ENCODE measurements around the gene CHSY1.
A peak's percentile ranks its signal among the peaks of the same experiment; 100 is the strongest.

The CHSY1 gene

DNA sequence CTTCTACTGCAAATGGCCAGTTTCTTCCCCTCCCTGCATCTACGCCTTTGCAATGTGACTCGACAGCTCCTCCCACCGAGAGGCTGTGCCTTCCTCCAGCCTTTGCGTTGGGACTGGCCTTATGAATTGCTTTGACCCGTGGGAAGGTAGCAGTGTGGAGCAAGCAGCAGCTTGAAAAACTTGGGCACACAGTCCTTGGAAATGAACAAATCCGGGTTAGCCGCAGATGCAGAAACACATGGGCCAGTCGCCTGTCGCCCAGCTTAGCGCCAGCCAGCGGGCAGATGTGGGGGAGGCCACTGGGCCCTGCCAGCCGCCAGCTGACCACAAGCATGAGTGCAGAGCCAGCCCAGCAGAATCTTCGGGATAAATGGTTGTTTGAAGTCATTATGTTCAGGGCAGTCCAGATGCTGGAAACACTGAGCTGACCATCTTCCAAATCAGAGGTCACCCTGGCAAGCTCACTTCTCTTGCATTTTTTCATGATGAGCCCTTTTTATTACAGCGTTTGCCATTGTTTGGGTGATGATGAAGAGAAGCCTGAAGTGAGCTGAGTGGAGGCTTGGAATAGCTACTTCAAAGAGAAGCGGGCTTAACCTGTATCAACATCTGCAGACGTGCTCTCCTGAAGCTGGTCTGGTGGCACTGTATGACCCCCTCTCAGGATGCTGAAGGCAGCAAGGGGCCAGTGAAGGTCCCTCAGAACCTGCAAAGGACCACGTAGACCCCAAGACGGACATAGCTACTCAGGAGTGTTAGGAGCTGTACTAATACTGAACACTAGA, 15.7 kb upstream of the CHSY1 start:
- no peak for DNase-seq (ENCODE audit: low read depth)

DNA sequence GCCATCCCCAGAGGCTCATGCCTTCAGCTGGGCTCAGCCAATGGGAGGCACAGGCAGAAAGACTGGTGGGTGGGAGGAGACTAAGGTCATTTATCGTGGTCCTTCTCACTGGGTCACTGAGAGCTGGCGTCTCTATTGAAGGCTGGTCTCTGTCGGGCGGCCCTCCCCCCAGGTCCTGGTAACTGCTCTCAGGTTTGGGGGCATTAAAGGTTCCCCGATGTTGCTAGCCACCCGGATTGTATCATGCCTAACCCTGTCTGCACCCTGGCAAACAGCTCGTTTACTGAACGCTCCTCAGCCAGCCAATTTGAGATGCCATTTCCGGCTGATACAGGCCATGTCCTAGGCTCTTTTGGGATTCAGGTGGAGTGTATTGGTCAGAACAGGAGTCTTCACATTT, 14.9 kb upstream of the CHSY1 start:
- DNase-seq (ENCODE audit: low read depth) = no peak

DNA sequence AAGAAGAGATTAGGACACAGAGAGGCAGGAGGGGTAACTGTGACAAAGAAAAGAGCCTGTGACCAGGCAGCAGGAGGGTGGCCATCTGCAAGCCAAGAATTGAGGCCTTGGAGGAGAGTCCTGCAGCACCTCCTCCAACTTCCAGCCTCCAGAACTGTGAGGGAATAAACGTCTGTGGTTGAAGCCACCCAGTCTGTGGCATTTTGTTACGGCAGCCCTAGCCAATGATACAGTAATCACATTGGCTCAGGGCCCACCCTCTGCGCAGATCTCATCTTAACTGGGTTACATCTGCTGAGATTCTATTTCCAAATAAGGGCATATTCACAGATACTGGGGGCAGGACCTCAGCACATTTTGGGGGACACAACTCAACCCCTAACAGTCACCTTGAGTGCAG, 14.2 kb upstream of the CHSY1 start:
- no peak for DNase-seq (ENCODE audit: low read depth)

DNA sequence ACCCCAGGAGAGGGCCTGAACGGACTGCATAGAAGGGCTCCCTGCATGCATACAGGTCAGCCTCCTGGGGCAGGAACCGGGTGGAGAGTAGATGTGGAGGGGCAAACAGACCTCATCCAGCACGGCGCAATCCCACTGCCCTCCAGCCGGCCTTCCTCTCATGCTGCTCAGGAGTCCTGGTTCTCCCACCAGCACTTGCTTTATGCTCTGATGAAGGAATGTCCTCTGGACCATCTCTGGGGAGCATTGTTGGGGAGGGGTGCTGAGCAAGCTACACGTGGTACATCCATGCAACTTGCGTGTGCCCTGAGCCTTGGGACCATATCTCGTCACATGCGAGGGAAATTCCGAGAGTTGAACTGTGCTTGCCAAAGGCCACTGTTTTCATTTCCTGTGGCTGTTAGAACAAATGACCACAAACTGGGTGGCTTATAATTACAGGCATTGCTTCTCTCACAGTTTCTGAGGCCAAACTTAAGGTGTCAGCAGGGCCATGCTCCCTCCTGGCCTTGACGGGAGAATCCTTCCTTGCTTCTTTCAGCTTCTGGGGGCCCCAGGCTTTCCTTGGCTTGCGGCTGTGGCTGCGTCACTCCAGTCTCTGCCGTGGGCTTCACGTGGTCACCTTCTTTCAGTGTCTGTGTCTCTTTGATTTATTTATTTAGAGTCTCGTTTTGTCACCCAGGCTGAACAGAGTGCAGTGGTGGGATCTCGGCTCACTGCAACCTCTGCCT, 13.2 kb upstream of the CHSY1 start:
- no peak for DNase-seq (ENCODE audit: low read depth)

DNA sequence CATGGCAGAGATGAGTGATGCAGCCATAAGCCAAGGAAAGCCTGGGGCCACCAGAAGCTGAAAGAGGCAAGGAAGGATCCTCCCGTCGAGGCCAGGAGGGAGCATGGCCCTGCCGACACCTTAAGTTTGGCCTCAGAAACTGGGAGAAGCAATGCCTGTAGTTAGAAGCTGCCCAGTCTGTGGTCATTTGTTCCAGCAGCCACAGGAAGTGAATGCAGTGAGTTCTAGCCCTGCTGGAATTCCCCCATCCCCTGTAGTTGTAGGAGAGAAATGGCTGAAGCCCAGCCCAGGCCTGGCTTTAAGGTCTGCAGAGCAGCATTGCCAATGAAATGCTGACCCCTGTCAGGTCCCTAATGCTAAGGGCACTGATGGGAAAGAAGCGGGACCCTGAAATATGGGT, 12.2 kb upstream of the CHSY1 start:
- no peak for DNase-seq (ENCODE audit: low read depth)

DNA sequence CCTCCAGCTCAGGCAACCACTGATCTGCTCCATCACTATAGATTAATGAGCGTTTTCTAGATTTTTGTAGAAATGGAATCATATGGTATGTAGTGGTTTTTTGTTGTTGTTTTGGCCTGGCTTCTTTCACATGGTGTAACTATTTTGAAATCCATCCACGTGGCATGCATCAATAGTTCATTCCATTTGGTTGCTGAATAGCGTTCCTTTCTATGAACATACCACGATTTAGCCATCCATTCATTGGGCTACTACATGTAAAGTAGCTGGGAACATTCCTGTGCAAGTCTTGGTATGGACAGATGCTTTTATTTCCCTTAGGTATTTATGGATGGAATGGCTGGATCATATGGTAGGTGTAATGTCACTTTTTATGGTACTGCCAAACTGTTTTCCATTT, 10.7 kb upstream of the CHSY1 start:
- DNase-seq (ENCODE audit: low read depth) = no peak

DNA sequence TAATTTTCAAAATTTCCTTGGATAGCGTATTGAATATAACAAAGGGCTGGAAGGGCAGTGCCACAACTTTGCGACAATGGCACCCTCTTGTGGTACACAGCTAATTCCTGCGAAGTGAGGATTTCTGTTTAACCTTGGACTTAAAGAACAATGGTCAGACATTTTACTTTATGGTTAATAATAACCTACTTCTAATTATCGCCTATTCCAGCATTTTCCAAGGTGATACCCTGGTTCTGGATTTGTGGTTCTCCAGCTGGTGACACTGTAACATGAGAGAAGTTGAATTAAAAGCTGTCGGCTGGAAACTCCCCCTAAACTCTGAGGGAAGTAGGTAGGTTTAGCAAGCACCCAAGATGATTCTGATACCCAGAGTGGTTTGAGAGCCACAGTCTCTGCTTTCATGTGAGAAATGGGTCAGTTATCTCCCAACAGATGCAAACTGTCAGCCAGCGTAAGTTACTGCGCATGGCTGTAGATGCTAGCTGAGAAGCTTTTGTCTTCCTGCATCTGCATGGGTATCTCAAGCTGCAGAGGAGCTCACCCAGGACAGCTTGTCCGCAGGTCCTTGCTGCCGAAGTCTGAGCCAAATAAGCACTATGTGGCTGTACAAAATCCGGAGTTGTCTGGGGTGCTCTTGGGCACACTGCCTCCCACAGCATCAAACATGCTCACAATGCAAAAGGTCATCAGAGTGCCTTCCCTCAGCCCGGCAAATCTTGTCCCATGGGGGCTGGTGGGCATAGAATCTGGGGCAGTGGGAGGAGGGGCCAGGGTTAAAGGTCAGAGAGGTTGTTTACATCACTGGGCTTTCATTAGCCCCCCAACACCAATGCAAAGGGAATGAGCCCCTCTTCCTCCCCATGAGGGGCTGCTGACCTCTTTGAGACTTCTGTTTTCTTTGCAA, 6.6 kb upstream of the CHSY1 start:
- DNase-seq (ENCODE audit: low read depth) = peak; percentile 33

DNA sequence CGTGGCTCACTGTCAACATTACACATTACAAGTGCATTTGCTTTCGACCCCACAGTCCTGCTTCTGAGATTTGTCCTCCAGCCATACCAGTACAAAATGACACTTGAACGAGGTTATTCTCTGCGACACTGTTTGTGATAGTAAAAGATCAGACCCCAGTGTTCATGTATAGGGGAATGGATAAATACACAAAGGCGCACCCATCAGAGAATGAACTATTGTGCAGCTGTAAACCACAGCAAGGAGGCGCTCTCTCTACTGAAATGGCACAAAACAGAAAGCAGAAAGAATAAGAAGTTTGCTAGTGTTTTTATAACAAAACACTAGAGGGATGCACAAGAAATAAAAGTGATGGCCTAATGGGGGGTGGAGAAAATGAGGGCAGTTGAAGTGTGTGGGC, 4.9 kb upstream of the CHSY1 start:
- no peak for DNase-seq (ENCODE audit: low read depth)

DNA sequence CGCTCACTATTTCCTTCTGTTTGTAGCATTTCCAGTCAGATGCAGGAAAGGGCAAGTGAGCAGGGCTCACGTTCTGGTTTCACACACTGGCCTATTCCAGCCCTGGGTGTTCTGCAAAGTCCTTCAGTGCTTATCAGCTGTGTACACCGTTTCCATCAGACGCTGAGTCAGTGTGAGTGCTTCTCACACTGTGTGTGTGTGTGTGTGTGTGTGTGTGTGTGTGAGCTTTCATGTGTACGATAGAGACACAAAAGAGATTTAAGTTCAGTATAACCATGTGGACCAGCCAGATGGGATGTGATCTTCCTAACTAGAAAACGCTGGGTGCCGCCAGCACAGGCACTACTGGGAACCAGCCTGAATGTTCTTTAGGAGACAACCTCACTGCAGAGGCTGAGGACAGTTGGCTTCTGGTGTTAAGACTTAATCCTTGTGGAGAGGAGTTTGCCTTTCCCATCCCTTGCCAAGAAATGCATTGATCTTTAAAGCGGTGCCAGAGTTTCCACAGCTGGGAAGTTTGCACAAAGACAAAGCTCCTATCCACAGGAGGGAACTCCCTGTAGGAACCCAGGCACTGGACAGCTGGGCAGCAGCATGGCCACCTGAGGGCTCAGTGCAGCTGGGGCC, 3.9 kb upstream of the CHSY1 start:
- DNase-seq (ENCODE audit: low read depth) = no peak

DNA sequence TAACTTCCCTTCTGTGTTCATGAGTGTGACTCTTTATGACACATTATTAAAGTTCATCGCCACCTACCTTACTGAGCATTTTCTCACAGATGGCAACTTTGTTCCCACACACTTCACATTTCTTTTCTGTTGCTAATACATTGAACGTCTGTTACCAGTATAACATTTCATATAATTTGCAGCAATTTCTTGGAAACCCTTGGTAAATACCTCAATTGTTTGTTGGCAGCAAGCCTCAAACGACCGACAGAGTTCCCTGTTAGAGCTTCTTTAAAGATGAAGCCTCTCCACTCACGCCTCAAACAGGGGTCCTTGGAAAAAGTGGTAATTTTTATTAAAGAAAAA, 3.2 kb upstream of the CHSY1 start:
- DNase-seq (ENCODE audit: low read depth) = no peak

DNA sequence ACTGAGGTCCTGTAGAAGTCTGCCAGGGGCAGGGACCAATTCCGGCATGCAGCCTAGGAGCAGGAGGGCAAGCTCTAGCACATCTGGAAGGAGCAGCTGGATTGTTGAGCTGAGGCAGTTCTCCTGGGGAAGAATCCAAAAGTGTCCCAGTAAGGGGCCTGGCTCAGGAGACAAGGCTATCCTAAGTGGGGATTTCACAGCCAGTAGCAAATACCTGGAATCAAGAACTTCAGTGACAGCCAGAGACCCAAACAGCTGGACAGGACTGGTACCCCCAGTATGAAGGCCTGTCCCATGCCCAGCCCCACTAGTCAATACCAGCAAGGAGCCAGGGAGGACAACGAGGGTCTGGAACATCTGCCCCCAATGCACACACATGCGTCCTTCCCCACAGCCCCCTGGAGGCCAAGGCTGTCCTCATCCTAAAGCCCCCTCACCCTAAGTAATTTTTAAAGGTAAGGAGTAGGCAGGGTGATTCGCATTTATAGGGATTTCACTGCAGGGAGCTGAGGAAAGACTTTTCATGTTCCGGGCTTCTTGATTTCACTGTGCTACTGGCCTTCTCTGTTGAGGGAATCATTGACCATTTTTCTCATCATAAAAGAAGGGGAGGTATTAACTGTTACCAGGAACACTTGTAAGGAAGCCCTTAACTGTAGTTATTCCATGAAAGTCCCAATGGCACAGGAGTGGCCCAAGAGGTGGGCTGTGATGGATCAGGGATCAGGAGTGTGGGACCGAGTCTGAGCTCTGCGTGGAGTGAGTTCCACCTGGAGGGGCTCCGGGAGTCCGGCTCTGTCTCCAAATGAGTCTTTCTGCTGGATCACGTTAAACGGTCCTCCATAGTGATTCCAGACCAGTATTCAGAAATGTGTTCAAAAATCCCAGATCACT, 2.6 kb upstream of the CHSY1 start:
- DNase-seq (ENCODE audit: low read depth) = no peak

DNA sequence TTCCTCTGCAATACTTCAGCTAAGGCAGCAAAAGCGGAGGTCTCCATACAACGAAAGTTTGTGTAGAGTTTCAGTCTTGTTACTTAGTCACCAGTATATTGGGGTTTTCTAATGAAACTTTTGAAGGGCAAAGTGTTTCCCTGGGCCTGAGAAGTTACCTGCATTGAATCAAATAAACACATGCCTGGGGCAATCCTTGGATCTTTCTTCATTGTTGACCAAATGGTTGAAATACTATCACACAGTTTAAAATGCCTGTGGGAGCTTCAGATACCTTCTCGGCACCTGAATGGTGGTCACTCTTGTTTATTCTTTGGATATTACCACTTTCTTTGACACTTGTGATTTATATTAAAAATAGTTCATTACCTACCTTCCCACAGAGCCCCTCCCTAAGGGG, 988 bp upstream of the CHSY1 start:
- DNase-seq (ENCODE audit: low read depth) = no peak

DNA sequence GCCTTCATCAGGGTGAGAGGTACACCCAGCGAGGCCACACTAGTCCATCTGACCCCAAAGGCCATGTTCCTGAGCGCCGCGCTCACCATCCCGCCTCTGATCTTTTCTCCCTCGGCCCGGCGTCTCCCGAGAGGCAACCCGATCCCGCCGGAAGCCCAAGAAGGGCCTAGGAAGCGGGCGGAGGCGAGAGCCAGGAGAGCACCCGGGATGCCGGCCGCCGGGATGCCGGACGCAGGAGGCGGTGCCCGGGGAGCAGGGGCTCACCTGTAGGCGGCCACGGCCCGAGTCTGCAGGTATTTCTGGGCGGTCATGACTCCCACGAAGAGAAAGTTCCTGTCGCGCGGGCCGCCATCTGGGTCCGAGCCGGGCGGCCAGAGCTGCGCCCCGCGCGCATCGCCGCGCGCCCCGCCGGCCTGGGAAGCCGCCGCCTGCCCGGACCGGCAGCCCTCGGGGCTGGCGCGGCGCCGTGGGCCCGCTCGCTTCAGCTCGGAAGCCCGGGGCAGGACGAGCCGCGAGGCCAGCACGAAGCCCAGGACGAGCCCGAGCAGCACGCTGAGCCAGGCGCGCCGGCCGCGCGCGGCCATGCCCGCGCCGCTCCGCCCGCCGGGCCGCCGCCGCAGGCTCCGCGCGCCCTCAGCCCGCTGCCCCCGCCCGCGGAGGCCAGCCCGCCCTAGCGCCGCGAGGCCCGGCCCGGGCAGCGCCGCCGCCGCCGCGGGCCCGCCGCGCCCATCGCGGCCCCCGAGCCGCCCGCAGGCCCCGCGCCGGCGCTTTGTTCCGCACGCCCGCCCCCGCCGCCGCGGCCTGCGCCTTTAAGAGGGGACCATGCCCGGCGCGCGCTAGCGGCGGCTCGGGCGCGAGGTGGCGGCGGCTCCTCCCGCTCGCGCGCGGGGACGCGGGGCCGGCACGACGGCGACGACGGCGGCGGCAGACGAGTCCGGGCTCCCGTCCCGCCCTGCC, 697 bp downstream of the CHSY1 start:
- no peak for DNase-seq (ENCODE audit: low read depth)

DNA sequence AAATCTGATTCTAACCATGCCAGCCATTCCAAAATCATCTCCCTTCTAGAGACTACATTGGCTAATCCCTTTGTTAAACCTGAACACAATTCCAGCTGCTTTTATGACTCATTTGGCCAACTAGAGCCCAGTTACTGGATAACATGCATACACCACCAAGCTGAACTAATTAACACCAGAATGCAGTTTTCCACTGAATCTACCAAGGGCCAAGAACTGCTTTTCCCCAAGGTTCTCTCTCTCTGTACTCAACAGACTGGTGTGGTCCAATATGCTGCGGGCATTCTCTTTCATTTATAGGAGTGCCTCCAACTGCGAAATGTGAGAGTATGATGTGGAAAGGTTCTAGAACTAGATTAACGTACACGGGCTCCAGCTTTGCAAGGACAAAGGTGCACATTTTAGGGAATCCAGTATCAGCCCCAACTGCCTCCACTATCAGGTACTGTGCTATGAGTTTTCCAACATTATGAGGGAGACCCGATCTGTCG, 1.5 kb downstream of the CHSY1 start:
- no peak for DNase-seq (ENCODE audit: low read depth)

DNA sequence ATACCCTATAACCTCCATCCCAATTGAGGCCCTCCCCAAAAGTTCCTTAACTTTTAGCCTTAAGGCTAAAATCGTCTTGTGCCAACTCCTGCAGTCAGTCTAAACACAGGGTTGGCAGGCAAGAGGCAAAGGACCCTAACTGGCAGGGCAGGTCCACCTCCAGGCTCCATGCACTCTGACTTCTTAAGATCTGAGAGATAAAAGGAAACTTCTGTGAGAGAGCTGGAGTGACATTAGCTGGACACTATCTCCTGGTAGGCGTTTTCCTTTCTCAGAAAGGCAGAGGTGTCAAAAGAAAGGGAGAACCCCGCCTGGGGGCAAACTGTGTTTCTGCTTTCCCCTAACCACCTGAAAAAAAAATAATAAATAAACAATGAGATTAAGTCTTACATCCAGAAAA, 3.6 kb downstream of the CHSY1 start:
- no peak for DNase-seq (ENCODE audit: low read depth)

DNA sequence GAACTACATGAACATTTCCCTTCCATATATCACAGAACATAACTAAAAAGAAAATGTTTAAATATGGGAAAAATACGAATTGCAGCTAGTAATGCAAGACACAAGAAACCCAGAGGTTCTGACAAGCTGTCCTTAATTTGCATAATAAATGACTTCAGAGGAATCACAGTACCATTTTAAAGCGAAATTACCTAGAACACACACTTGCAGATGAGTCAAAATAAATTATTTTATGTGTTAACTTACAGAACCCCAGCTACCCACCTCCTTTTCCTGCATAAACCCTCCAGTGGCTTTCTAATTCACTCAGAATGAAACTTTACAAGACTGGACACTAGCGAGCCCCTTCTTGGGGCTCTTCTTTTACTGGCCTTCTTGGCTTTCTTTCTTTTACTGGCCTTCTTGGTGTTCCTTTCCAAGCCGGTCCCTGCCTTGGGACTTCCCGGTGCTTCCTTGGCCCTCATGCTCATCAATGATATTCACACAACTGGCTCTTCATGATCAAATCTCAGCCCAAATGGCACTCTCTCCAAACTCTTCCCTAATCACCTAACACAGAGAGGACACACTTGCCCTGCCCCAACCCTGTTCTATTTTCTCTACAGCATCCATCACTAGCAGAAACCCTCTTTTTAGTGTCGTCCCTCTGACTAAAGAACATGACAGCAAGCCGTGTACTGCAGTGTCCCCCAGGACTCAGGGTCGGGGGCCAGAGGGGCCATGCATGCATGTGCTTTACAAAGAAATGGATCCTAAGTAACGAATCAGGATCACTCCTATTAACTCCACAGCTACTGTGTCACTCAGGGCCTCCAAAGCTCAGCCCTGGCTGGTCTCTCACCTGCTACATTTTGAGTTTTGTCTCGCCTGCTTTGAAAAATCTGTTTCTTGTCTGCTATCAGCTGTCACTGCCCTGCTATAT, 4.8 kb downstream of the CHSY1 start:
- no peak for DNase-seq (ENCODE audit: low read depth)

DNA sequence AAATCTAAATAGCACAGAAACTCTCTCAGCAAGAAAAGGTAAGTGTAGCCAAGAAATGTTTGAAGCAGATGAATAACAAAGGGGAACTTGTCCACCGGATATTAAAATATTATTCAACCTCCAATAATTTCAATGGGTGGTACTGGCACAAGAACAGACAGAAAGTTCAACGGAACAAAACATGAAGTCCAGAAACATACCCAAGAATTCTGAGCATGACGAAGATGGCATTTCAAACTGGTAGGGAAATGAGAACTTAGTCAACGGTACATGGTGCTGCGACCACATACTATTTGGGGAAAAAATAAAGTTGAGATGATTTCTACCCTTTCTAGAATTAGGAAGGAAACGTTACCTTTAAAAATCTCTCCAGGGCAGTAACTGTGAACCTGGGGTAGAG, 5.5 kb downstream of the CHSY1 start:
- no peak for DNase-seq (ENCODE audit: low read depth)

DNA sequence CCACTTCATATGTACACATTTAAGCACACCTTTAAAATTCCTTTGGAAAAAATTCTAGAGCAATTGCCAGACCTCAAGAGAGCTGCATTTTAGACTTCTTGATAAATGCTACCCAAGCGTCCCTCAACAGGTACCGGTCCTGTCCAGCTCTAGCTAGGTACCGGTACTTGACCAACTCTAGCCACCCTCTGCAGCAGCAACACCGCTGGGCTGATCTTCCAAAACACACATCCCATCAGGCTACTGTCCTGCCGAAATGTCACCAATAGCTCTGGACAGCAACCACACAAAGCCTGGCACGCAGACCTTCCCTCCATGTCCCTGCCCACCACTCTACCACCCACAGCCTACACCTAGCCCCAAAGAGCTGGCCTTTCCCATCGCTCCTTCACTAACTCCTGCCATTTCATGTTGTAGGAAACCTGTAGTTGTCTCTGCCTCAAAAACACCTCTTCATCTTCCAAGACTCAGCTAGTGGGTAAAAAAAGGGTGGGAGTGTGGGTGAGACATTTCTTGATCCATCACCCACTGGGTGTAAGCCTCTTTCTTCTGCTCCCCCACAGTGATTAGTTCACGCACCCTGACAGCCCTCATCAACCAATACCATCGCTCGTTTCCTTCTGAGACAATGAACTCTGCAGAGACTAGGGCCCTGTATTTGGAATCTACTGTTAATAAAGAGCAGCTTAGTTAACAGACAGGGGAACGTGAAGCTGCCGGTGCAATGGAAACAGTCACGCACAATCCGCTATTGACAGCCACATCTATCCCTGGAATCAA, 6.8 kb downstream of the CHSY1 start:
- no peak for DNase-seq (ENCODE audit: low read depth)
